Measurements from ENCODE around the gene CALCOCO1.

- TF ChIP-seq CTCF (conservative IDR thresholded peaks at IDR 0.05; ENCODE audit: low read length) (no peak), EZH2phosphoT487 (IDR thresholded peaks at IDR 0.05; ENCODE audit: borderline replicate concordance) (no peak)
These were observed 12.2 kb upstream of the CALCOCO1 start for GRCh38 chr12:53739214-53740129.
